ENCODE results near the gene CACNA1G. TPM values are rescaled to one million over a fixed set of nuclear protein-coding genes. Genes with fewer than 3 reads are reported as not detected.

Gene CACNA1G
- total RNA-seq, 4 donors from 2014 or later: under 0.01 to 28.9 (median 6.0) TPM

DNA sequence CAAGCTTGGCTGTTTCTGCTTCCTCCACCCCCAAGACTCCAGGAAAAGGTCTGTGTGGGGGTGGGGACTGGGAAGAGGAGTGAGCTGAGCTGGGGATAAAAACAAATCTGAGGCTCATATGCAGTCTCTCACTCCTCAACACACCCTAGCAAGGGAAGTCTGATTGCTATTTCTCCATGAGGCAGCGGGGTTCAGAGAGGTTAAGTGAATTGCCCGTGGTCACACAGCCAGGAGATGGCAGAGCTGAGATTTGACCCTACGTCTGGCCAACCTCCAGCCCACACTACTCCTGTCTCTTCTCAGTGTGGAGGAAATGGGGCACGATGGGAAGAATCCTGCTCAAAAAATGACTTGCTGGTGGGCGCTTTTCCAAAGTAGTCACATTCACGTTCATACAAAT, 69.4 kb downstream of the CACNA1G start:
- DNase-seq: no peak
- H3K27me3 ChIP-seq: no peaks in the 10 kb centered on the region
- H3K36me3 ChIP-seq: no peaks in the 10 kb centered on the region
- intact Hi-C loops (cut with DNase I; ENCODE audit: low total_unique reads): loop anchor here (5.0 kb wide), 1 partner anchor 83 kb away; the partner anchor contains the start of gene SPATA20
- H3K4me1 ChIP-seq: no peaks in the 10 kb centered on the region
- no peaks in the 10 kb centered on the region for H3K9me3 ChIP-seq
- no peak overlapping the region for H3K4me3 ChIP-seq
- H3K27ac ChIP-seq: no peak overlapping the region
- TF ChIP-seq, protein P1, sequence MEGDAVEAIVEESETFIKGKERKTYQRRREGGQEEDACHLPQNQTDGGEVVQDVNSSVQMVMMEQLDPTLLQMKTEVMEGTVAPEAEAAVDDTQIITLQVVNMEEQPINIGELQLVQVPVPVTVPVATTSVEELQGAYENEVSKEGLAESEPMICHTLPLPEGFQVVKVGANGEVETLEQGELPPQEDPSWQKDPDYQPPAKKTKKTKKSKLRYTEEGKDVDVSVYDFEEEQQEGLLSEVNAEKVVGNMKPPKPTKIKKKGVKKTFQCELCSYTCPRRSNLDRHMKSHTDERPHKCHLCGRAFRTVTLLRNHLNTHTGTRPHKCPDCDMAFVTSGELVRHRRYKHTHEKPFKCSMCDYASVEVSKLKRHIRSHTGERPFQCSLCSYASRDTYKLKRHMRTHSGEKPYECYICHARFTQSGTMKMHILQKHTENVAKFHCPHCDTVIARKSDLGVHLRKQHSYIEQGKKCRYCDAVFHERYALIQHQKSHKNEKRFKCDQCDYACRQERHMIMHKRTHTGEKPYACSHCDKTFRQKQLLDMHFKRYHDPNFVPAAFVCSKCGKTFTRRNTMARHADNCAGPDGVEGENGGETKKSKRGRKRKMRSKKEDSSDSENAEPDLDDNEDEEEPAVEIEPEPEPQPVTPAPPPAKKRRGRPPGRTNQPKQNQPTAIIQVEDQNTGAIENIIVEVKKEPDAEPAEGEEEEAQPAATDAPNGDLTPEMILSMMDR (IDR thresholded peaks at IDR 0.05): no peak
- TF ChIP-seq POLR2A (IDR thresholded peaks at IDR 0.05): no peak

DNA sequence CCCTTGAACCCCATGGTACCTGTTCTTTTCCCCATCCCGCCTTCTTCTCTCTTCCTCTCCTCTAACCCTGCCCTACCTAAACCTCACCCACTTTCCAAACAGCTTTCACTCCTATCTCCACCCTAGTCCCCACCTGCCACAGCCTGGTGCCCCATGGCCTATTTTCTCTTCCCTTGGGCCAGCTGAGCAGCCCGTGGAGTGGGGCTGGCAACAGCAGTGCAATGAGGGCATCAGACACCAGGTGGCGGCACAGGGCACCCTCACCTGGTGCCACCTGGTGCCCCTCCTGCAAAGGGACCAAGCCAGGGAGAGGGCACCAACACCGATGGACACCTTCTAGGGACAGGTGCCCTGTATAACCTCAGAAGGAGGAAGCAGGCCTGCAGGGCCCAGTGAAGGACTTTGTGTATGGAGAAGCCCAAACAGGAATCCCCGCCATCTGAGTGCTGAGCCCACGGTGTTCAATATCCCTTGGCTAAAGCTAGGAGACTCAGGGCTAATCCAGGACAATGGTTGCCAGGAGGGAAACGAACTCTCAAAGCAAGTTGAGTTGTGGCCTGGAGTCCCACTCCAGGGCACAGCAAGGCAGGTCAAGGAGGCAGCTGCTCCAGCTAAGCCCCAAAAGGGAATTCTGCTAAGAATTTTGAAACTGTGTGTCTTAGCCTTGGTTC, 70.1 kb downstream of the CACNA1G start:
- Histone ChIP-seq H3K36me3 (no peaks in the 10 kb centered on the region), H3K27me3 (no peaks in the 10 kb centered on the region), H3K27ac (no peak overlapping the region), H3K4me1 (no peaks in the 10 kb centered on the region), H3K9me3 (no peaks in the 10 kb centered on the region), H3K4me3 (no peak overlapping the region)
- DNase-seq: no peak
- intact Hi-C loops (cut with DNase I; ENCODE audit: low total_unique reads): no loop called here
- TF ChIP-seq POLR2A (IDR thresholded peaks at IDR 0.05): no peak
- TF ChIP-seq, protein P1 (IDR thresholded peaks at IDR 0.05): peak; percentile 38 to 77 (median 68)

DNA sequence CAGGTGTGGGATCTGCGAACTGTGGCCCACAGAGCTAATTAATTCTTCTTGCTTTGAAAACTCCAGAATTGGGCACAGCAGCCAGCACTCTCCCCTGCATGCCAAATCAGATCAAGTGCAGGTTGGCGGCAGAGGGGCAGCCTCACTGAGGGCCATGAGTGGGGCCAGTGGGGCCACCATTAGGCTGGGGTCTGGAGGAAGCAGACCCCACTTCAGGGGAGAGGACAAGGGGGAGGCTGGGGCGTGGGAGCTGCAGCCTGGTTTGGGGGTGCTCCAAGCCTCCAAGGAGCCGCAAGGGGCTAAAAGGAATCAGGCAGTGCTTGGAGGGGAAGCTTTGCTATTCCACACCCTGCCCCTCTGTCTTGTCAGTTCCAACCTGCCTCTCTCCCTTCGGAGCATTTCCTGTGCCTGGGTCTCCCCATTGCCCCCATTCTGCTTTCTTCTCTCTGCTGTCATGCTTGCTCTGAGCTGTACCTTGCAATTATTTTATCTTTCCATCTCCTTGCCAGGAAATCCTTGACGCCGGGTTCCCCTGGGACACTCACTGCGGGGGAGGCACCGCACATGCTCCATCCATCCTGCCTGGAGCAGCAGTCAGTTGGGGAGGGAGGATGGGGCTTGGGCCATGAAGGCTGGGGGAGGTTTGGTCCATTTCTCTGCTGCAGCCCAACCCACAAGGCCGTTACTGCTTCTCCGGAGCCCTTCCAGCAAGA, 70.8 kb downstream of the CACNA1G start:
- no peak for TF ChIP-seq POLR2A (IDR thresholded peaks at IDR 0.05)
- TF ChIP-seq, protein P1 (IDR thresholded peaks at IDR 0.05): no peak
- Histone ChIP-seq H3K4me1 (no peaks in the 10 kb centered on the region), H3K36me3 (no peaks in the 10 kb centered on the region), H3K27me3 (no peaks in the 10 kb centered on the region), H3K9me3 (no peaks in the 10 kb centered on the region), H3K4me3 (no peak overlapping the region), H3K27ac (no peak overlapping the region)
- intact Hi-C loops (cut with DNase I; ENCODE audit: low total_unique reads): no loop called here
- DNase-seq: peak in 1 of 2 donors; percentile 52

DNA sequence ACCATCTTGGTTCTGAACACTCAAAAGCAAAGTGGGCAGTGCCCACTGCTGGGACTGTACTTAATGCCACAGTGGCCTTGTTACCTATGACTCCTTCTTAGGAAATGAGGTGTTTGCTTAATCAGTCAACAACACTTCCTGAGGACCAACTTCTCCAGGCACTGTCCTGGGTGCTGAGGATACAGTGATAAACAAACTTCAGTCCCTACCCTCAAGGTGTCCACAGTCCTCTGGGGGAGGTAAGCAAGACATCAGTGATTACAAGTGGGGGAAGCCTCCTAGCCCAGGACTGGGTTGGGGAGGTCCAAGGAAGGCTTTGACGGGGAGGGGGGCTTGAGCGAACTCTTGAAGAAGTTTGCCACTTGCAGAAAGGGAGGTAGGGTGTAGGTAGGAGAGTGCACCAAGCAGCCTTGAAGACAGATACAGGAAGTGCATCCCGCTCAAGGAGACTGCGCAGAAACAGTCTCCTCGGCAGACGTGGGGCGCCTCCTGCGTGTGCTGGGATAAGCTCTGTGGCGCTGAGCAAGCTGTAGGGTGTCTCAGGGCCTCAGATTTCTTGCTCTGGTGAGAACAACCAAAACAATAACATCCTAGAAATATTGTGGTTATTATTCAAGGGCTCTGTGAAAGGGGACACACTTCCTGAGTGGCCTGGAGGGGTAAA, 71.5 kb downstream of the CACNA1G start:
- no peaks in the 10 kb centered on the region for H3K4me1 ChIP-seq
- H3K27ac ChIP-seq: no peak overlapping the region
- no peaks in the 10 kb centered on the region for H3K9me3 ChIP-seq
- H3K27me3 ChIP-seq: no peaks in the 10 kb centered on the region
- no peak for DNase-seq
- H3K36me3 ChIP-seq: no peaks in the 10 kb centered on the region
- H3K4me3 ChIP-seq: no peak overlapping the region
- TF ChIP-seq, protein P1 (IDR thresholded peaks at IDR 0.05): peak in 1 of 4 experiments; percentile 8
- TF ChIP-seq POLR2A (IDR thresholded peaks at IDR 0.05): no peak
- intact Hi-C loops (cut with DNase I; ENCODE audit: low total_unique reads): no loop called here

DNA sequence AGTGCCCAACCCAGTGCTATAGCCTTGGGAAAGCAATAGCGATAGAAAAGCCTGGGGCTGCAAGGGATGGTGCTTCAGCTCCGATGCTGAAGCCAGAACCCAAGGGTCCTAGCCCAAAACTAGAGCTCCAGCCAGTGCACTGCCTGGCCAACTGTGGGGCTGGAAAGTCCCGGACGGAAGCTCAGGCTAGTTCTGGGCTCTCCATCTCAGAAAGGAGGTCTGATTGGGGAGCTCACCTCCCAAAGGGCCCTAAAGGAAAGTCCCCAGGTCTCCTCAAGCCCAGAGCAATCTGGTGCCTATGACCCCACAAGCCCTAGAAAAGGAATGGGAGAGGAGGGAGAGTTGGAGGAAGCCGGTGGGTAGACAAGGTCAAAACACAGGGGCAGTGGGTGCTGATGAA, 72.1 kb downstream of the CACNA1G start:
- no peak for DNase-seq
- Histone ChIP-seq H3K27ac (no peak overlapping the region), H3K4me3 (no peak overlapping the region), H3K9me3 (no peaks in the 10 kb centered on the region), H3K27me3 (no peaks in the 10 kb centered on the region), H3K36me3 (no peaks in the 10 kb centered on the region), H3K4me1 (no peaks in the 10 kb centered on the region)
- TF ChIP-seq POLR2A (IDR thresholded peaks at IDR 0.05): no peak
- TF ChIP-seq, protein P1 (IDR thresholded peaks at IDR 0.05): no peak
- intact Hi-C loops (cut with DNase I; ENCODE audit: low total_unique reads): no loop called here
